SK-N-MC (cell line): ENCODE data around the gene HGD.

Experiments used
- EZH2 ChIP-seq: fragments of 200-600 bp; sonication (generic); IDR thresholded peaks from one replicate; pipeline ENCODE4 v1.6.1; 2017; ENCODE audit warnings: antibody characterized with exemption
- FOXP2 ChIP-seq: optimal IDR thresholded peaks from 2 replicates; pipeline ENCODE3; 2011; ENCODE audit warnings: mild to moderate bottlenecking, moderate library complexity; ENCODE audit not compliant: insufficient read depth; ENCODE audit errors: extremely low read length, control extremely low read depth
- POLR2AphosphoS5 ChIP-seq: IDR thresholded peaks from 2 replicates; pipeline ENCODE4 v1.6.1; 2012; ENCODE audit warnings: mild to moderate bottlenecking, low read depth, low read length, borderline replicate concordance

DNA sequence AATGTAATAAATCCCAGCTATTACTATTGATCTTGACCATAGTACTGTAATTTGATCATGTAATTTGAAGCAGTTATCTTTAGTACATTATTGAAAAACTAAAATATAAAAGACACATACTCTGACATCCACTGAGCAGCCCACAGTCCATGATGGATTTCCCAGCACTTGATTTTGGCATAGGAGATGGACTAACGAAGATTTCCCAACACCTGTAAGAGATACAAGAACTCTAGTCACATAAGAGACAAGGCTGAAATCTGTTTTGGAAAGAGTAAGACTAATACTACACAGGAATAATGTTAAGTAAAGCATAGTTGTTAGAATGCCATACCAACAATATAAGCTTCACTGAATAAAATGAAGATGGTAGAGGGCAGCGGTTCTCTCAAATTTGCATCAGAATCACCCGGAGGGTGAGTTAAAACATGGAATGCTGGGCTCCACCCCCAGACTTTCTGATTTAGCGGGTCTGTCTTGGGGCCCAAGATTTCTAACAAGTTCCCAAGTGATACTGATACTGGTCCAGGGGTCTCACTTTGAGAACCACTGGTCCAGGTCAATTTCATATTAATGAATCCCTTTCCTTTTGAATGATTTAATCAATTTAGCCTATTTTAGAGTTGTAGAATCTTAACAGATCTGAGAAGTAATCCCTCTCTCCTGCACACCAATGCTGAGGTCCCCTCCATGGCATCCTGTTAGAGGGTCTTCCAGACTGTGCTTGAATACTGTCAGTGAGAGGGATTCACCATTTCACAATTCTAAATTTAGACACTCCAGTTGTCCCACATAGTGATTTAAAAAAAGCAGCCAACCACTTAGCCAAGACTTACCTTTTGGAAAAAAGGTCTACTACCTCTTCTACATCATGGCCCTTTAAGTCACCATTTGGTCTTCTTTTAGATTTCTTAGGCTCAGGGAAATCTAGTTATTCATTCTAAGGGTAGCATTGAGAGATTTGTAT lies 48.8 kb upstream of the HGD start:
- TF ChIP-seq POLR2AphosphoS5, result no peak
- no peak for TF ChIP-seq EZH2
- no peak for TF ChIP-seq FOXP2
